ENCODE measurements around the gene FAM78A. TPM values are rescaled to one million over a fixed set of nuclear protein-coding genes. Genes with fewer than 3 reads are reported as not detected.
"Not testable (repeated sequence)": the region's sequence is repeated elsewhere in the genome, so short reads cannot be mapped to it uniquely, and the experiment has no call there.

FAM78A gene
- polyA plus RNA-seq, 1 donor from 2014 or later, result 0.47 TPM

- Histone ChIP-seq H3K27me3 (ENCODE audit: insufficient read depth, low read depth, low read length) (peaks cover 25% of the 10 kb centered on the region), H3K9ac (ENCODE audit: low read length) (no peak overlapping the region), H4K20me1 (ENCODE audit: insufficient read depth) (no peaks in the 10 kb centered on the region), H2AFZ (ENCODE audit: low read depth, low read length) (no peak overlapping the region), H3K4me2 (ENCODE audit: low read length) (no peak overlapping the region), H3K36me3 (ENCODE audit: insufficient read depth, low read length) (no peaks in the 10 kb centered on the region), H3K27ac (ENCODE audit: low read length) (no peak overlapping the region), H3K79me2 (replicated peaks; ENCODE audit: insufficient read depth, low read length) (no peaks in the 10 kb centered on the region), H3K9me2 (ENCODE audit: insufficient read depth, low read length) (no peaks in the 10 kb centered on the region), H3K4me3 (ENCODE audit: low read length) (no peak overlapping the region), H3F3A (ENCODE audit: insufficient read depth, low read length, poor library complexity, severe bottlenecking) (no peaks in the 10 kb centered on the region), H3K9me3 (ENCODE audit: low read length) (no peaks in the 10 kb centered on the region)
- TF ChIP-seq MXI1 (conservative IDR thresholded peaks at IDR 0.05; ENCODE audit: poor library complexity, severe bottlenecking) (no peak), EP300 (conservative IDR thresholded peaks at IDR 0.05; ENCODE audit: poor library complexity, severe bottlenecking) (no peak), EZH2 (IDR thresholded peaks at IDR 0.05; ENCODE audit: borderline replicate concordance, insufficient read depth, low read length, poor library complexity, severe bottlenecking) (no peak), REST (IDR thresholded peaks at IDR 0.05; ENCODE audit: borderline replicate concordance) (no peak), CTCF (IDR thresholded peaks at IDR 0.05; ENCODE audit: poor library complexity, severe bottlenecking) (no peak), RAD21 (conservative IDR thresholded peaks at IDR 0.05) (no peak), POLR2AphosphoS5 (IDR thresholded peaks at IDR 0.05) (no peak), TAF1 (IDR thresholded peaks at IDR 0.05; ENCODE audit: low read depth) (no peak), SMC3 (conservative IDR thresholded peaks at IDR 0.05; ENCODE audit: poor library complexity) (no peak)
Measured at GRCh38 chr9:131272212-131272611, 4.1 kb downstream of the FAM78A start.

GRCh38 chr9:131271506-131271931 is 4.8 kb downstream of the FAM78A start:
- H3K4me3 ChIP-seq (ENCODE audit: low read length), result no peak overlapping the region
- H3K27me3 ChIP-seq (ENCODE audit: insufficient read depth, low read depth, low read length), result peaks cover 25% of the 10 kb centered on the region
- no peaks in the 10 kb centered on the region for H3K36me3 ChIP-seq (ENCODE audit: insufficient read depth, low read length)
- H3F3A ChIP-seq (ENCODE audit: insufficient read depth, low read length, poor library complexity, severe bottlenecking), result no peaks in the 10 kb centered on the region
- no peak overlapping the region for H3K4me2 ChIP-seq (ENCODE audit: low read length)
- no peaks in the 10 kb centered on the region for H4K20me1 ChIP-seq (ENCODE audit: insufficient read depth)
- no peak overlapping the region for H3K27ac ChIP-seq (ENCODE audit: low read length)
- H3K9ac ChIP-seq (ENCODE audit: low read length), result no peak overlapping the region
- H3K79me2 ChIP-seq (replicated peaks; ENCODE audit: insufficient read depth, low read length), result no peaks in the 10 kb centered on the region
- H3K9me2 ChIP-seq (ENCODE audit: insufficient read depth, low read length), result no peaks in the 10 kb centered on the region
- H2AFZ ChIP-seq (ENCODE audit: low read depth, low read length), result no peak overlapping the region
- no peaks in the 10 kb centered on the region for H3K9me3 ChIP-seq (ENCODE audit: low read length)
- TF ChIP-seq POLR2AphosphoS5 (IDR thresholded peaks at IDR 0.05), result no peak
- TF ChIP-seq MXI1 (conservative IDR thresholded peaks at IDR 0.05; ENCODE audit: poor library complexity, severe bottlenecking), result no peak
- no peak for TF ChIP-seq RAD21 (conservative IDR thresholded peaks at IDR 0.05)
- TF ChIP-seq REST (IDR thresholded peaks at IDR 0.05; ENCODE audit: borderline replicate concordance), result no peak
- no peak for TF ChIP-seq SMC3 (conservative IDR thresholded peaks at IDR 0.05; ENCODE audit: poor library complexity)
- no peak for TF ChIP-seq TAF1 (IDR thresholded peaks at IDR 0.05; ENCODE audit: low read depth)
- TF ChIP-seq EZH2 (IDR thresholded peaks at IDR 0.05; ENCODE audit: borderline replicate concordance, insufficient read depth, low read length, poor library complexity, severe bottlenecking), result no peak

- not testable (repeated sequence) for H3K4me3 ChIP-seq (ENCODE audit: low read length); H3K9ac ChIP-seq (ENCODE audit: low read length); H3K27ac ChIP-seq (ENCODE audit: low read length); H4K20me1 ChIP-seq (ENCODE audit: insufficient read depth); H2AFZ ChIP-seq (ENCODE audit: low read depth, low read length); H3K9me3 ChIP-seq (ENCODE audit: low read length); H3K79me2 ChIP-seq (replicated peaks; ENCODE audit: insufficient read depth, low read length); H3K4me2 ChIP-seq (ENCODE audit: low read length); H3K9me2 ChIP-seq (ENCODE audit: insufficient read depth, low read length); H3K36me3 ChIP-seq (ENCODE audit: insufficient read depth, low read length); H3F3A ChIP-seq (ENCODE audit: insufficient read depth, low read length, poor library complexity, severe bottlenecking)
- peaks cover 19% of the 10 kb centered on the region for H3K27me3 ChIP-seq (ENCODE audit: insufficient read depth, low read depth, low read length)
Measured at GRCh38 chr9:131271016-131271273, 5.4 kb downstream of the FAM78A start.
